NCI-H1105 (cell line): ENCODE measurements around the gene FAM53B.

Source experiments
- DNase-seq: peaks from one replicate; lab custom pipeline; 2025; lab: John Stamatoyannopoulos, UW

FAM53B gene

GRCh38 chr10:124728071-124728829, 15.9 kb downstream of the FAM53B start:
- no peak for DNase-seq

GRCh38 chr10:124727361-124727960, 16.7 kb downstream of the FAM53B start:
- no peak for DNase-seq

- DNase-seq, result no peak
Observed at GRCh38 chr10:124725791-124726190, 18.4 kb downstream of the FAM53B start.

- DNase-seq, result no peak
Observed at GRCh38 chr10:124725171-124725631, 19.0 kb downstream of the FAM53B start.

- no peak for DNase-seq
Observed at GRCh38 chr10:124724279-124725027, 19.7 kb downstream of the FAM53B start.

GRCh38 chr10:124723826-124724225, 20.4 kb downstream of the FAM53B start:
- DNase-seq, result no peak

- no peak for DNase-seq
Observed at GRCh38 chr10:124722798-124723783, 21.1 kb downstream of the FAM53B start.

GRCh38 chr10:124721330-124722045, 22.7 kb downstream of the FAM53B start:
- DNase-seq, result no peak

- DNase-seq, result peak; percentile 32
Observed at GRCh38 chr10:124719213-124719851, 24.8 kb downstream of the FAM53B start.

GRCh38 chr10:124717911-124718741, 26.1 kb downstream of the FAM53B start:
- DNase-seq, result no peak

- DNase-seq, result no peak
Observed at GRCh38 chr10:124717041-124717757, 27.0 kb downstream of the FAM53B start.

- no peak for DNase-seq
Observed at GRCh38 chr10:124716369-124716768, 27.8 kb downstream of the FAM53B start.

GRCh38 chr10:124715439-124715838, 28.7 kb downstream of the FAM53B start:
- no peak for DNase-seq

- no peak for DNase-seq
Observed at GRCh38 chr10:124713679-124714255, 30.4 kb downstream of the FAM53B start.

- DNase-seq, result no peak
Observed at GRCh38 chr10:124712704-124713407, 31.3 kb downstream of the FAM53B start.

- no peak for DNase-seq
Observed at GRCh38 chr10:124711145-124711544, 33.0 kb downstream of the FAM53B start.

- no peak for DNase-seq
Observed at GRCh38 chr10:124710266-124710881, 33.8 kb downstream of the FAM53B start.
